B cell (primary cell): ENCODE data around the gene NRP1.

Source experiments
- EZH2 ChIP-seq: IDR thresholded peaks from 2 replicates; pipeline ENCODE4 v1.6.1; 2012; ENCODE audit warnings: borderline replicate concordance, low read depth, mild to moderate bottlenecking, moderate library complexity, low read length; ENCODE audit not compliant: insufficient read depth, poor library complexity, severe bottlenecking
- TF ChIP-seq, protein P1 (sequence below): fragments of 200-600 bp; IDR thresholded peaks from one replicate; pipeline ENCODE4 v1.8.0; 2022; ENCODE audit warnings: antibody characterized with exemption, mild to moderate bottlenecking

DNA sequence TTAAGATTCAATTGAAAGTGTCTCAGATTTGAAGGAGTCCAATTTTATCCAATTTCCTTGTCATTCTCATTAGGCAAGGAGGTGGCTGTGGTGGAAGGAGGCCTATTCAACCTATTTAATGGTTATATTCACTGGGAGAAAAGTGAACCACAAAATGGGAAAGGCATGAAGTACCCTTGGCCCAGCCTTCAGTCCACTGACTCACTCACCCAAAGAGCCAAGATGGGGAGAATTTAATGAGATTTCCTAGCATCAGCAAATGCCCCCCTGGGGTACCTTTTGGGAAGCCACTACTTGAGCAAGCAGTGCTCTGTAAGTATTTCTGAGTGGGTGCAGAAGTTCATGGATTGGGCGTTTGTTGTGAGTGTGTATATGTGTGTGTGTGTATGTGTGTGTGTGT, 144.1 kb downstream of the NRP1 start:
- TF ChIP-seq, protein P1, sequence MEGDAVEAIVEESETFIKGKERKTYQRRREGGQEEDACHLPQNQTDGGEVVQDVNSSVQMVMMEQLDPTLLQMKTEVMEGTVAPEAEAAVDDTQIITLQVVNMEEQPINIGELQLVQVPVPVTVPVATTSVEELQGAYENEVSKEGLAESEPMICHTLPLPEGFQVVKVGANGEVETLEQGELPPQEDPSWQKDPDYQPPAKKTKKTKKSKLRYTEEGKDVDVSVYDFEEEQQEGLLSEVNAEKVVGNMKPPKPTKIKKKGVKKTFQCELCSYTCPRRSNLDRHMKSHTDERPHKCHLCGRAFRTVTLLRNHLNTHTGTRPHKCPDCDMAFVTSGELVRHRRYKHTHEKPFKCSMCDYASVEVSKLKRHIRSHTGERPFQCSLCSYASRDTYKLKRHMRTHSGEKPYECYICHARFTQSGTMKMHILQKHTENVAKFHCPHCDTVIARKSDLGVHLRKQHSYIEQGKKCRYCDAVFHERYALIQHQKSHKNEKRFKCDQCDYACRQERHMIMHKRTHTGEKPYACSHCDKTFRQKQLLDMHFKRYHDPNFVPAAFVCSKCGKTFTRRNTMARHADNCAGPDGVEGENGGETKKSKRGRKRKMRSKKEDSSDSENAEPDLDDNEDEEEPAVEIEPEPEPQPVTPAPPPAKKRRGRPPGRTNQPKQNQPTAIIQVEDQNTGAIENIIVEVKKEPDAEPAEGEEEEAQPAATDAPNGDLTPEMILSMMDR: no peak
- no peak for TF ChIP-seq EZH2
